GM12878 (cell line): ENCODE results near the gene SH3GL3. TPM values are rescaled to one million over a fixed set of nuclear protein-coding genes. Genes with fewer than 3 reads are reported as not detected.

Experiments
- ATAC-seq: fragments of 200-7000 bp; cut with Tn5 transposase; 3 replicates; pipeline ENCODE4 v1.9.1; 2020; ENCODE audit warnings: mild to moderate bottlenecking, moderate library complexity
- BruUV-seq: library from RNA; stranded (reverse); fragments of 400-500 nt; replicated peaks from 2 replicates; lab custom pipeline; 2021; lab: Mats Ljungman, UMichigan
- CTCF ChIA-PET: fragments of 300-600 bp; sonication (Branson Sonifier 250); formaldehyde crosslinking; extraction: SDS; loops from one replicate; lab custom pipeline; 2021; ENCODE audit warnings: inconsistent platforms; lab: Yijun Ruan, JAX
- POLR2A ChIA-PET: fragments of 350-600 bp; formaldehyde crosslinking; extraction: SDS; loops from one replicate; lab custom pipeline; 2021; ENCODE audit warnings: inconsistent platforms; lab: Charles Lee
- RAD21 ChIA-PET: fragments of 300-600 bp; sonication (Branson Sonifier 250); formaldehyde crosslinking; loops from one replicate; lab custom pipeline; 2023; ENCODE audit warnings: antibody characterized with exemption; ENCODE audit not compliant: unreplicated experiment; lab: Charles Lee
- SMC1A ChIA-PET: fragments of 300-600 bp; sonication (Branson Sonifier 250); formaldehyde crosslinking; loops from one replicate; lab custom pipeline; 2023; ENCODE audit not compliant: unreplicated experiment, uncharacterized antibody; lab: Charles Lee
- DNase-seq: peaks from one replicate; pipeline ENCODE4 v3.0.0-alpha.2; 2011; ENCODE audit warnings: low read depth, low spot score
- FAIRE-seq: peaks from 3 replicates; lab custom pipeline; 2011; peaks lifted over from hg19 to GRCh38; lab: Jason Lieb, UNC
- H2AFZ ChIP-seq: 2 replicates; pipeline ENCODE4 v1.6.0; 2011; ENCODE audit warnings: low read depth, low read length, control low read depth; ENCODE audit not compliant: control insufficient read depth
- H3K27ac ChIP-seq: 2 replicates; pipeline ENCODE4 v1.5.1; 2011; ENCODE audit warnings: control low read depth; ENCODE audit not compliant: control insufficient read depth, insufficient read depth
- H3K27me3 ChIP-seq, 2 experiments: replicated peaks in 1 of 2; 2 replicates each; pipeline versions ENCODE4 v1.6.0 to v1.6.1; 2011; ENCODE audit warnings: low read length in 1 of 2; ENCODE audit not compliant: control insufficient read depth in 2 of 2, insufficient read depth in 2 of 2
- H3K36me3 ChIP-seq, 2 experiments: 2 replicates each; pipeline ENCODE4 v1.5.1; 2011; ENCODE audit warnings: low read length in 1 of 2; ENCODE audit not compliant: control insufficient read depth in 2 of 2, insufficient read depth in 2 of 2
- H3K4me1 ChIP-seq: 2 replicates; pipeline ENCODE4 v1.6.1; 2011; ENCODE audit warnings: mild to moderate bottlenecking, low read length, moderate library complexity, mixed read lengths; ENCODE audit not compliant: control insufficient read depth, insufficient read depth
- H3K4me2 ChIP-seq: 2 replicates; pipeline ENCODE4 v1.6.0; 2011; ENCODE audit warnings: control low read depth; ENCODE audit not compliant: control insufficient read depth, insufficient read depth
- H3K4me3 ChIP-seq: fragments of 200-600 bp; sonication (generic); 2 replicates; pipeline ENCODE4 v1.5.1; 2016
- H3K79me2 ChIP-seq: 2 replicates; pipeline ENCODE4 v1.6.0; 2011; ENCODE audit warnings: low read length; ENCODE audit not compliant: control insufficient read depth, insufficient read depth
- H3K9ac ChIP-seq: 2 replicates; pipeline ENCODE4 v1.8.0; 2011; ENCODE audit warnings: low read length, control low read depth, mixed read lengths; ENCODE audit not compliant: control insufficient read depth, insufficient read depth
- H3K9me3 ChIP-seq: replicated peaks from 3 replicates; pipeline ENCODE4 v1.5.1; 2011; ENCODE audit warnings: mild to moderate bottlenecking, low read length; ENCODE audit not compliant: control insufficient read depth, insufficient read depth
- H4K20me1 ChIP-seq: 2 replicates; pipeline ENCODE4 v1.6.0; 2011; ENCODE audit not compliant: control insufficient read depth, insufficient read depth
- EP300 ChIP-seq, 2 experiments: fragments of 150-350 bp in 1 of 2; IDR thresholded peaks; 2 replicates each; pipeline ENCODE4 v1.6.1; 2011 to 2012; ENCODE audit warnings: low read depth in 2 of 2, low read length in 2 of 2, borderline replicate concordance in 1 of 2, improper control_type of control experiment in 1 of 2, inconsistent platforms in 1 of 2; ENCODE audit not compliant: control insufficient read depth in 1 of 2
- IRF3 ChIP-seq: fragments of 450-650 bp; IDR thresholded peaks from 2 replicates; pipeline ENCODE4 v1.6.1; 2014; ENCODE audit warnings: mild to moderate bottlenecking
- POLR2AphosphoS2 ChIP-seq: IDR thresholded peaks from 2 replicates; pipeline ENCODE4 v1.6.1; 2011; ENCODE audit warnings: low read depth, mild to moderate bottlenecking, low read length, improper control_type of control experiment, moderate library complexity
- RBBP5 ChIP-seq: fragments of 200-600 bp; sonication (generic); conservative IDR thresholded peaks from 2 replicates; pipeline ENCODE4 v1.6.1; 2016
- RCOR1 ChIP-seq: conservative IDR thresholded peaks from 2 replicates; pipeline ENCODE4 v1.6.1; 2012; ENCODE audit warnings: low read depth, low read length, improper control_type of control experiment
- RUNX3 ChIP-seq: IDR thresholded peaks from 2 replicates; pipeline ENCODE4 v1.6.1; 2012; ENCODE audit warnings: low read length, inconsistent platforms
- SMAD1 ChIP-seq: fragments of 450-650 bp; IDR thresholded peaks from 2 replicates; pipeline ENCODE4 v1.6.1; 2018; ENCODE audit warnings: mild to moderate bottlenecking, low read depth; ENCODE audit not compliant: partially characterized antibody
- SMC3 ChIP-seq: IDR thresholded peaks from 2 replicates; pipeline ENCODE4 v1.6.1; 2011; ENCODE audit warnings: low read length, improper control_type of control experiment, borderline replicate concordance
- WRNIP1 ChIP-seq: IDR thresholded peaks from 2 replicates; pipeline ENCODE4 v1.6.1; 2011; ENCODE audit warnings: low read depth, low read length, improper control_type of control experiment, borderline replicate concordance
- YY1 ChIP-seq: IDR thresholded peaks from 2 replicates; pipeline ENCODE4 v1.6.1; 2011; ENCODE audit warnings: low read depth, mild to moderate bottlenecking, low read length
- ZBTB33 ChIP-seq: fragments of 450-650 bp; IDR thresholded peaks from 2 replicates; pipeline ENCODE4 v1.6.1; 2017; ENCODE audit warnings: mild to moderate bottlenecking
- ZZZ3 ChIP-seq: IDR thresholded peaks from 2 replicates; pipeline ENCODE4 v1.6.1; 2011; ENCODE audit warnings: low read depth; ENCODE audit not compliant: control insufficient read depth, insufficient read length
- WGBS: methylation state at CpG from one replicate; pipeline ENCODE4 v1.1.6; 2016; ENCODE audit warnings: low lambda C conversion rate; ENCODE audit not compliant: insufficient replicate concordance, insufficient coverage; ENCODE audit errors: missing lambda C conversion rate; 5-methylcytosine and 5-hydroxymethylcytosine counted together
- in situ Hi-C: fragments of 300-500 bp; cut with MboI; formaldehyde crosslinking; loops from 9 replicates; pipeline ENCODE4 v1.14.3; 2018; ENCODE audit warnings: mixed read lengths
- intact Hi-C: fragments of 100-400 bp; cut with micrococcal nuclease; formaldehyde crosslinking; loops from one replicate; pipeline ENCODE4 v1.14.2; 2022; ENCODE audit not compliant: unreplicated experiment
- polyA plus RNA-seq, 11 experiments: library from polyadenylated mRNA; depleted of rRNA in 4 of 11; unstranded in 6 of 11; stranded (reverse) in 5 of 11; fragments of >200 nt; fragmentation: Nextera tagmentation in 4 of 11; fragmentation: Illumina TruSeq in 1 of 11; extraction: Ambion mirVana in 4 of 11; extraction: Trizol in 1 of 11; gene quantifications; 1 replicate in 1 of 11; 2 replicates in 10 of 11; pipeline versions ENCODE4 v1.2.1 to v1.2.3, GENCODE V29; 2011 to 2016; ENCODE audit warnings: inconsistent platforms in 2 of 11, missing spikeins in 2 of 11, low read depth in 1 of 11
- total RNA-seq, 4 experiments: library from RNA; depleted of rRNA in 3 of 4; stranded (reverse); fragments of >200 nt in 3 of 4; fragmentation: Illumina TruSeq in 1 of 4; extraction: Trizol in 1 of 4; gene quantifications; 2 replicates each; pipeline versions ENCODE4 v1.2.1 to v1.2.3, GENCODE V29; 2013 to 2021
- TF ChIP-seq, protein P1 (sequence below): IDR thresholded peaks from 2 replicates; pipeline ENCODE4 v1.6.1; 2011; ENCODE audit warnings: low read depth, mild to moderate bottlenecking, low read length, moderate library complexity, borderline replicate concordance; ENCODE audit errors: extremely low read depth
- TF ChIP-seq, protein P2 (sequence below): IDR thresholded peaks from 2 replicates; pipeline ENCODE4 v1.6.1; 2011; ENCODE audit warnings: borderline replicate concordance, low read depth, mild to moderate bottlenecking, moderate library complexity, low read length; ENCODE audit not compliant: insufficient read depth, poor library complexity, severe bottlenecking

SH3GL3 gene
- total and polyA plus RNA-seq, 10 of the 15 experiments (the other 5 are each of a cell fraction or from before 2014, with no cell fraction given) = not detected

- ATAC-seq = no peak
- Histone ChIP-seq H3K4me1 (no peaks in the 10 kb centered on the region; the same call in 1 of the 2 replicates), H3K36me3 (no peaks in the 10 kb centered on the region), H3K27me3 (no peaks in the 10 kb centered on the region), H3K9ac (no peak overlapping the region), H3K4me2 (no peak overlapping the region), H3K9me3 (no peaks in the 10 kb centered on the region), H3K4me3 (no peak overlapping the region)
- ChIA-PET RAD21 (interaction anchor here (1.0 to 1.5 kb wide), 2 partner anchors 428 to 469 kb away, joined by 3 to 10 read pairs; no protein-coding TSS in a partner anchor), CTCF (interaction anchor here (1.0 to 1.8 kb wide), 13 partner anchors 9 to 470 kb away, joined by 3 to 8 read pairs (median 5); no protein-coding TSS in a partner anchor), POLR2A (no interaction called here)
- no TSS peak for BruUV-seq
- 14% methylated on average over 3 of the region's 3 CpGs for WGBS
- in situ Hi-C loops = no loop called here
- no peak for FAIRE-seq
- intact Hi-C loops = loop anchor here (5.0 kb wide), 1 partner anchor 457 kb away; no protein-coding TSS in a partner anchor
- TF ChIP-seq SMC3 (no peak), POLR2AphosphoS2 (no peak), ZBTB33 (no peak), WRNIP1 (no peak), EP300 (IDR thresholded peaks at IDR 0.05; ENCODE audit: borderline replicate concordance in 1 of 2, control insufficient read depth in 1 of 2, low read depth in 2 of 2, low read length in 2 of 2) (no peak), RBBP5 (no peak), RUNX3 (no peak), SMAD1 (no peak), ZZZ3 (no peak), YY1 (no peak), IRF3 (no peak), RCOR1 (no peak)
- TF ChIP-seq, protein P1, sequence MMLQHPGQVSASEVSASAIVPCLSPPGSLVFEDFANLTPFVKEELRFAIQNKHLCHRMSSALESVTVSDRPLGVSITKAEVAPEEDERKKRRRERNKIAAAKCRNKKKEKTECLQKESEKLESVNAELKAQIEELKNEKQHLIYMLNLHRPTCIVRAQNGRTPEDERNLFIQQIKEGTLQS = no peak
- TF ChIP-seq, protein P2, sequence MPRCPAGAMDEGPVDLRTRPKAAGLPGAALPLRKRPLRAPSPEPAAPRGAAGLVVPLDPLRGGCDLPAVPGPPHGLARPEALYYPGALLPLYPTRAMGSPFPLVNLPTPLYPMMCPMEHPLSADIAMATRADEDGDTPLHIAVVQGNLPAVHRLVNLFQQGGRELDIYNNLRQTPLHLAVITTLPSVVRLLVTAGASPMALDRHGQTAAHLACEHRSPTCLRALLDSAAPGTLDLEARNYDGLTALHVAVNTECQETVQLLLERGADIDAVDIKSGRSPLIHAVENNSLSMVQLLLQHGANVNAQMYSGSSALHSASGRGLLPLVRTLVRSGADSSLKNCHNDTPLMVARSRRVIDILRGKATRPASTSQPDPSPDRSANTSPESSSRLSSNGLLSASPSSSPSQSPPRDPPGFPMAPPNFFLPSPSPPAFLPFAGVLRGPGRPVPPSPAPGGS = no peak
- TF ChIP-seq, all 136 proteins: peak for 0
- DNase-seq = no peak
- Histone ChIP-seq H4K20me1 (no peaks in the 10 kb centered on the region), H2AFZ (no peak overlapping the region), H3K27ac (no peak overlapping the region), H3K79me2 (no peaks in the 10 kb centered on the region)
- SMC1A ChIA-PET = interaction anchor here (0.9 to 1.6 kb wide), 5 partner anchors 317 to 460 kb away, joined by 3 to 10 read pairs (median 3); no protein-coding TSS in a partner anchor
These were observed 118.0 kb downstream of the SH3GL3 start for GRCh38 chr15:83565138-83565537.
